ENCODE measurements around the gene LSM2. TPM values are rescaled to one million over a fixed set of nuclear protein-coding genes. Genes with fewer than 3 reads are reported as not detected.
"Not testable (repeated sequence)": the region's sequence is repeated elsewhere in the genome, so short reads cannot be mapped to it uniquely, and the experiment has no call there.

The LSM2 gene
- total RNA-seq, 4 donors from 2014 or later: 25.1 to 43.7 (median 32.9) TPM

DNA sequence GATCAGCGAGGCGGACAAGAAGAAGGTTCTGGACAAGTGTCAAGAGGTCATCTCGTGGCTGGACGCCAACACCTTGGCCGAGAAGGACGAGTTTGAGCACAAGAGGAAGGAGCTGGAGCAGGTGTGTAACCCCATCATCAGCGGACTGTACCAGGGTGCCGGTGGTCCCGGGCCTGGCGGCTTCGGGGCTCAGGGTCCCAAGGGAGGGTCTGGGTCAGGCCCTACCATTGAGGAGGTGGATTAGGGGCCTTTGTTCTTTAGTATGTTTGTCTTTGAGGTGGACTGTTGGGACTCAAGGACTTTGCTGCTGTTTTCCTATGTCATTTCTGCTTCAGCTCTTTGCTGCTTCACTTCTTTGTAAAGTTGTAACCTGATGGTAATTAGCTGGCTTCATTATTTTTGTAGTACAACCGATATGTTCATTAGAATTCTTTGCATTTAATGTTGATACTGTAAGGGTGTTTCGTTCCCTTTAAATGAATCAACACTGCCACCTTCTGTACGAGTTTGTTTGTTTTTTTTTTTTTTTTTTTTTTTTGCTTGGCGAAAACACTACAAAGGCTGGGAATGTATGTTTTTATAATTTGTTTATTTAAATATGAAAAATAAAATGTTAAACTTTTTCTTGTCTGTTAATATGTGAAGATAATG is 23.0 kb upstream of the LSM2 start:
- DNase-seq: peak in 1 of 2 donors; percentile 64
- H3K27ac ChIP-seq: peak overlapping the region; percentile 87 to 97 (median 92)
- H3K4me3 ChIP-seq: peak overlapping the region; percentile 67 to 78 (median 73)
- no peaks in the 10 kb centered on the region for H3K36me3 ChIP-seq
- no peaks in the 10 kb centered on the region for H3K9me3 ChIP-seq
- in situ Hi-C loops (cut with MboI; ENCODE audit: low sequenced_read_pairs in 4 of 4): loop anchor here in 2 of 4 donors (10.0 kb wide), 3 partner anchors 55 to 155 kb away; partner anchors contain the start of genes VWA7 (in 2 of the 2) and LY6G5C (in 1 of the 2)
- intact Hi-C loops (cut with DNase I; ENCODE audit: low total_unique reads): loop anchor here (1.0 to 10.0 kb wide), 6 partner anchors 34 to 1215 kb away; partner anchors contain the start of genes ATP6V1G2, CSNK2B, DDX39B and LY6G5B
- TF ChIP-seq, protein P1, sequence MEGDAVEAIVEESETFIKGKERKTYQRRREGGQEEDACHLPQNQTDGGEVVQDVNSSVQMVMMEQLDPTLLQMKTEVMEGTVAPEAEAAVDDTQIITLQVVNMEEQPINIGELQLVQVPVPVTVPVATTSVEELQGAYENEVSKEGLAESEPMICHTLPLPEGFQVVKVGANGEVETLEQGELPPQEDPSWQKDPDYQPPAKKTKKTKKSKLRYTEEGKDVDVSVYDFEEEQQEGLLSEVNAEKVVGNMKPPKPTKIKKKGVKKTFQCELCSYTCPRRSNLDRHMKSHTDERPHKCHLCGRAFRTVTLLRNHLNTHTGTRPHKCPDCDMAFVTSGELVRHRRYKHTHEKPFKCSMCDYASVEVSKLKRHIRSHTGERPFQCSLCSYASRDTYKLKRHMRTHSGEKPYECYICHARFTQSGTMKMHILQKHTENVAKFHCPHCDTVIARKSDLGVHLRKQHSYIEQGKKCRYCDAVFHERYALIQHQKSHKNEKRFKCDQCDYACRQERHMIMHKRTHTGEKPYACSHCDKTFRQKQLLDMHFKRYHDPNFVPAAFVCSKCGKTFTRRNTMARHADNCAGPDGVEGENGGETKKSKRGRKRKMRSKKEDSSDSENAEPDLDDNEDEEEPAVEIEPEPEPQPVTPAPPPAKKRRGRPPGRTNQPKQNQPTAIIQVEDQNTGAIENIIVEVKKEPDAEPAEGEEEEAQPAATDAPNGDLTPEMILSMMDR (IDR thresholded peaks at IDR 0.05 in 4 of 5, conservative IDR thresholded peaks at IDR 0.05 in 1 of 5): peak; percentile 35 to 73 (median 43)
- TF ChIP-seq POLR2A (IDR thresholded peaks at IDR 0.05): no peak
- no peak for ATAC-seq
- peaks cover 26 to 32% of the 10 kb centered on the region in 2 donors for H3K4me1 ChIP-seq
- H3K27me3 ChIP-seq: no peaks in the 10 kb centered on the region

DNA sequence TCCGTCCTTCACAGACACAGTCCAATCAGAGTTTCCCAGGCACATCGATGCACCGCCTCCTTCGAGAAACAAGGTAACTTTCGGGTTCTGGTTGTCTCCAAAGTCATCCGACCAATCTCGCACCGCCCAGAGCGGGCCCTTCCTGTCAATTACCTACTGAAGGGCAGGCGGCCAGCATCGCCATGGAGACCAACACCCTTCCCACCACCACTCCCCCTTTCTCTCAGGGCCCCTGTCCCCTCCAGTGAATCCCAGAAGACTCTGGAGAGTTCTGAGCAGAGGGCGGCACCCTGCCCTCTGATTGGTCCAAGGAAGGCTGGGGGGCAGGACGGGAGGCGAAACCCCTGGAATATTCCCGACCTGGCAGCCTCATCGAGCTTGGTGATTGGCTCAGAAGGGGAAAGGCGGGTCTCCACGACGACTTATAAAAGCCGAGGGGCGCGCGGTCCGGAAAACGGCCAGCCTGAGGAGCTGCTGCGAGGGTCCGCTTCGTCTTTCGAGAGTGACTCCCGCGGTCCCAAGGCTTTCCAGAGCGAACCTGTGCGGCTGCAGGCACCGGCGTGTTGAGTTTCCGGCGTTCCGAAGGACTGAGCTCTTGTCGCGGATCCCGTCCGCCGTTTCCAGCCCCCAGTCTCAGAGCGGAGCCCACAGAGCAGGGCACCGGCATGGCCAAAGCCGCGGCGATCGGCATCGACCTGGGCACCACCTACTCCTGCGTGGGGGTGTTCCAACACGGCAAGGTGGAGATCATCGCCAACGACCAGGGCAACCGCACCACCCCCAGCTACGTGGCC is 20.7 kb upstream of the LSM2 start, which contains the start of gene HSPA1B:
TSS of gene HSPA1B (plus strand) at position 453 of the 794 bp plus-strand sequence. CDS start at position 666, 213 bp downstream.
- intact Hi-C loops (cut with DNase I; ENCODE audit: low total_unique reads): loop anchor here (1.0 to 10.0 kb wide), 2 partner anchors 124 to 1213 kb away; partner anchors contain the start of genes ABHD16A, MRPS18B and PPP1R10
- Histone ChIP-seq H3K27me3 (no peaks in the 10 kb centered on the region), H3K27ac (peak within 1 kb of the TSS; percentile 97 to 98 (median 97)), H3K4me3 (peak within 1 kb of the TSS; percentile 73 to 92 (median 76)), H3K4me1 (peaks cover 37 to 39% of the 10 kb centered on the region in 2 donors), H3K9me3 (no peaks in the 10 kb centered on the region), H3K36me3 (no peaks in the 10 kb centered on the region)
- ATAC-seq: peak; percentile 79 to 80
- peak; percentile 100 for DNase-seq
- in situ Hi-C loops (cut with MboI; ENCODE audit: low sequenced_read_pairs in 4 of 4): no loop called here
- peak; percentile 100 for TF ChIP-seq POLR2A (IDR thresholded peaks at IDR 0.05)
- TF ChIP-seq, protein P1 (IDR thresholded peaks at IDR 0.05 in 4 of 5, conservative IDR thresholded peaks at IDR 0.05 in 1 of 5): peak in 2 of 5 experiments; percentile 16 to 17

DNA sequence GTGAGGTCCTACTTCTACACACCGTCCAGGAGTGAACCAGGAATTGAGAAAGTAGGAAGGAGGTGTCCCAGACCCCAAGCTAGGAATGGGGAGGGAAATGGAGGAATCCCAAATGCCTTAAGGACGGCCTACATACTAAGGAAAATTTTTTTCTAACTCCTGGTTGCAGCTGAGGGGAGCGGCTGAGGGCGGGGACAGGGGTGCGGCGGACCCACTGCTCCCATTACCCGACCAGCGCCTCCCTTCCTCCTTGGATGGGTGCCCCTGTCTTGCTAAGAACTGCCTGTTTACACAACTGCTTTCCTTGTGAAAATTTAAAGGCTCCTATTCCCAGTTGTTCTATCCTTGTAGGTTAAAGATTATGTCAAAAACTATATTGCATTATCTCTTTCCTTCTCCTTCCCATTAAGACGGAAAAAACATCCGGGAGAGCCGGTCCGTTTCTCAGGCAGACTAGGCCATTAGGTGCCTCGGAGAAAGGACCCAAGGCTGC is 20.1 kb upstream of the LSM2 start:
- in situ Hi-C loops (cut with MboI; ENCODE audit: low sequenced_read_pairs in 4 of 4): no loop called here
- DNase-seq: peak; percentile 81 to 87
- Histone ChIP-seq H3K9me3 (no peaks in the 10 kb centered on the region), H3K27ac (peak overlapping the region; percentile 97 to 98 (median 97)), H3K4me3 (peak overlapping the region; percentile 48 to 76 (median 62)), H3K36me3 (no peaks in the 10 kb centered on the region), H3K4me1 (peaks cover 37 to 39% of the 10 kb centered on the region in 2 donors), H3K27me3 (no peaks in the 10 kb centered on the region)
- TF ChIP-seq, protein P1 (IDR thresholded peaks at IDR 0.05 in 4 of 5, conservative IDR thresholded peaks at IDR 0.05 in 1 of 5): no peak
- no peak for TF ChIP-seq POLR2A (IDR thresholded peaks at IDR 0.05)
- ATAC-seq: peak; percentile 22 to 28
- intact Hi-C loops (cut with DNase I; ENCODE audit: low total_unique reads): loop anchor here (1.0 to 10.0 kb wide), 2 partner anchors 124 to 1212 kb away; partner anchors contain the start of genes ABHD16A, MRPS18B and PPP1R10

GRCh38 chr6:31825553-31825952 is 18.8 kb upstream of the LSM2 start:
- Histone ChIP-seq H3K4me3 (no peak overlapping the region), H3K4me1 (peaks cover 38% of the 10 kb centered on the region in 2 donors), H3K27me3 (no peaks in the 10 kb centered on the region), H3K27ac (peak overlapping the region; percentile 97 to 98 (median 97)), H3K9me3 (no peaks in the 10 kb centered on the region), H3K36me3 (no peaks in the 10 kb centered on the region)
- DNase-seq (no peak), ATAC-seq (no peak)
- TF ChIP-seq, protein P1 (IDR thresholded peaks at IDR 0.05 in 4 of 5, conservative IDR thresholded peaks at IDR 0.05 in 1 of 5): no peak
- TF ChIP-seq POLR2A (IDR thresholded peaks at IDR 0.05): no peak
- in situ Hi-C loops (cut with MboI; ENCODE audit: low sequenced_read_pairs in 4 of 4): no loop called here
- intact Hi-C loops (cut with DNase I; ENCODE audit: low total_unique reads): loop anchor here (10.0 kb wide), 1 partner anchor 1211 kb away; the partner anchor contains the start of genes MRPS18B and PPP1R10

- H3K27me3 ChIP-seq, H3K4me3 ChIP-seq, H3K36me3 ChIP-seq, H3K9me3 ChIP-seq, DNase-seq, ATAC-seq: not testable (repeated sequence)
- Histone ChIP-seq H3K4me1 (peaks cover 55 to 56% of the 10 kb centered on the region in 2 donors), H3K27ac (peak overlapping the region; percentile 97 to 98 (median 97))
- in situ Hi-C loops (cut with MboI; ENCODE audit: low sequenced_read_pairs in 4 of 4) (loop anchor here in 1 of 4 donors (25.0 kb wide), 1 partner anchor 364 kb away; the partner anchor contains the start of genes AGER, AGPAT1, GPSM3 and PBX2), intact Hi-C loops (cut with DNase I; ENCODE audit: low total_unique reads) (loop anchor here (5.0 to 10.0 kb wide), 2 partner anchors 1149 to 1209 kb away; partner anchors contain the start of genes MRPS18B and PPP1R10)
Measured at GRCh38 chr6:31823592-31824196, 16.9 kb upstream of the LSM2 start.

Data from gastrocnemius medialis (tissue), 4 donors.